CD4-positive, alpha-beta T cell treated with Interleukin-17A for 4 hours (primary cell): ENCODE measurements around the gene CELSR2.

Experiments
- DNase-seq: peaks from one replicate; pipeline ENCODE4 v3.0.0-alpha.2; 2020; ENCODE audit warnings: mixed read lengths

CELSR2 gene

GRCh38 chr1:109252167-109252892 lies 3.0 kb downstream of the CELSR2 start:
- DNase-seq: no peak

DNA sequence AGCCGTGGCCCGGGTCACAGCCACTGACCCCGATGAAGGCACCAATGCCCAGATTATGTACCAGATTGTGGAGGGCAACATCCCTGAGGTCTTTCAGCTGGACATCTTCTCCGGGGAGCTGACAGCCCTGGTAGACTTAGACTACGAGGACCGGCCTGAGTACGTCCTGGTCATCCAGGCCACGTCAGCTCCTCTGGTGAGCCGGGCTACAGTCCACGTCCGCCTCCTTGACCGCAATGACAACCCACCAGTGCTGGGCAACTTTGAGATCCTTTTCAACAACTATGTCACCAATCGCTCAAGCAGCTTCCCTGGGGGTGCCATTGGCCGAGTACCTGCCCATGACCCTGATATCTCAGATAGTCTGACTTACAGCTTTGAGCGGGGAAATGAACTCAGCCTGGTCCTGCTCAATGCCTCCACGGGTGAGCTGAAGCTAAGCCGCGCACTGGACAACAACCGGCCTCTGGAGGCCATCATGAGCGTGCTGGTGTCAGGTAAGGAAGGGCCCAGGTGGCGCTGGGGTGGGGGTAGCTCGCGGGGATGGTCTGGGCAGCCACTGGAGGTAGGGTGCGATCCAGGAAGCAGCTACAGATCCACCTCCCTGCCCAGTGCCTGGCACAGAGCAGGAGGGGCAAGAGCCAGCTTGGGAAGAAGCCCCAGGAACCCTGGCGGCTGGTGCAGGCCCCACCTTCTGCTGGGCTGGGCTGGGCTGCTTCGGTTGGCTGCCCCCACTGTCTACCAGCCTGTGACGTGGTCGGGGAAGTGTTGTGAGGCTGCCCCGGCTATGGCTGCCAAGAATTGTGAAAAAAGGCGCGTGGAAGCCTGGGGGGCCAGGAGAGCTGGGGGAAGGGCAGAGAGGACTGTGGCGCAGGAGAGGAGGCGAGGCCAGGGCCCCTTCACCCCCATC lies 3.8 kb downstream of the CELSR2 start:
- DNase-seq: no peak

DNA sequence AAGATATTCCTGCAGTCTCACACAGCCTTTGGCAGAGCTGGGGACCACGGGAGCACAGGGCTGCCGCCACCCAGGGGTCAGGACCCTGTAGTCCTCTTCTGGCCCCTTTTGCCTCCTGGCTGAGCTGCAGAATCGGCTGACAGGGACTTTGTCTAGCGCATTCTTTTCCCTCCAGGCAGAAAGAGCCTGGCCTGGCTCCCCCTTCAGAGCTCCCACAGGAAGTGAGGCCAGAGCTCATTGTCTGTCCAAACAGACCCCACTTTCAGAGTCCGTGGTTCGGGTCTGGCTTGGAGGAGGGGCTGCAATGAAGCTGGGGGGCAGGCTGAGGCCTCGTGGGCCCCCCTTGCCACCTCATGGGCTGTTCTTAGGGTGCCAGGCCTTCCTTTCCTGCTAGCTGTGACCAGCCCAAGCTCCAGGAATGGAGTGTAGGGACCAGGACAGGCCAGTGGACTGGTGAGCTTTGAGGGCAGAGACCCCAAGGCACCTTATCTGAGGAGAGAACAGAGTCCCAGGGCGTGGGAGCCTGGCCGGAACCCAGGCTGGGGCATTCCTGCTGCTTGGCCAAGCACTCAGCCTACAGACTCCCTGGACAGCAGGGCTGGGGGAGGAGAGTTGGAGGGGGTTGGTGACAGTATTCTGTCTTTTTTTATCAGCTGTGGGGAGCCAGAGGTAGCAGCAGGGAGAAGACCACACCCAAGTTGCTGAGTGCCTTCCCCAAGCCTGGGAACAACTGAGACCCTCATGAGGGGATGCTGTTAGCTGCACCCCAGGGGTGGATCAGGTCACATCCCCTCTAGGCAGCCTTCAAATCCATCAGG lies 4.7 kb downstream of the CELSR2 start:
- DNase-seq: no peak

DNA sequence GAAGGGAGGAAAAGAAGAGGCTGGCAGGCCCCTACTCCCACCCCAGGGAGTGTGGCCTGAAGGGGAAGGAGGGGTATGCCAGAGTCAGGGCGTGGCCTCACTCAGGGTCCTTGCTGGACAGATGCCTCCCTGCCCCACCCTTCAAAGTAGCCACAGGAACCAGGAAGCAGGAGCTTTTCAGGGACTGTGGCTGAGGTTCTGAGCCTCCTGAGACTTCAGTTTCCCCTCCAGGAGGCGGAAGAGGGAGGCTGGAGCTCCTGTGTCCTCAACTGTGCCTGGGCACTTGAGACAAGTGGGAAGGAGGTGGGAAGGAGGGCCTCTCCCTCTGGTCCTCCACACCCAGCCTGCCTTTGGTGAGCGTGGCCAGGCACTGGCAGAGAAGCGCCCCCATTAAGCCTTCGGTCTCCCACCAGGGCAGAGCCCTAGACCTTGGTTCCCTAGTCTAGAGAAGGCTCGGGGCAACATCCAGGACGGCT lies 5.3 kb downstream of the CELSR2 start:
- DNase-seq: no peak

GRCh38 chr1:109255097-109255651 lies 5.8 kb downstream of the CELSR2 start:
- no peak for DNase-seq

GRCh38 chr1:109255678-109256077 lies 6.3 kb downstream of the CELSR2 start:
- no peak for DNase-seq

- no peak for DNase-seq
These were observed 6.7 kb downstream of the CELSR2 start for GRCh38 chr1:109256085-109256484.

- no peak for DNase-seq
These were observed 7.8 kb downstream of the CELSR2 start for GRCh38 chr1:109256971-109257681.

DNA sequence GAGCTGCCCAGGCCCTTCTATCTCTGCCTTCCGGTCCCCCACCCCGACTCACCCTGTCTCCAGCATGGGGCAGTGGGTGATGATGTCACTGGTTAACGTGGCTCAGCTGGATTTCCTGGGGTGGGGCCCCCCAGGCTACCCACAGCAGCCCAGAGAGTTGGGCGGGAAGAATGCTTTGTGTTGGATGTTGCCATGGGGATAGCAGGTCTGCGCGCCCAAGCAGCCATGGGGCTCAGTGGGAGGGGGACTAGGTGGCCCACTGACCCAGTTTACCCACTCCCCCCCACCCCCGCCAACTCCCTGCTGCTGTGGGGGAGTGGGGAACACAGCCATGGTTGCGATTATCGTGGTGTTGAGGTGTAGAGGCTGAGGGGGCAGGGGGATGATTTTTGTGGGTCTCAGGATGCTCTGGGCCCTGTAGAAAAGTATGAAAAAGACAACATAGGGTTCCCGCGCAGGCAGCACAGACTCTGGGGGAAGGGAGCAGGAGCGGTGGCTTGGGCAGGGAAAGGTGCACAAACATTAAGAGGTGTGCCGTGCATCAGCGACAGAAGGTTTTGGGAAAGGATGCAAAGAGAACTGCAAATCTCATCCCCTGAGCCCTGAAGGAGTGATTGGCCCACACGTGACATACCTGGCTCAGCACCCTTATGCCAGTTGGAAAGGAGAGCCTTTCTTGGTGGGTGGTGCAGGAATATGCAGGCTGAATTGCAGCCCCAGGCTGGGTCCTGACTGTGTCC lies 8.5 kb downstream of the CELSR2 start:
- no peak for DNase-seq

- DNase-seq: no peak
These were observed 9.4 kb downstream of the CELSR2 start for GRCh38 chr1:109258481-109259466.

- no peak for DNase-seq
These were observed 10.6 kb downstream of the CELSR2 start for GRCh38 chr1:109259674-109260557.

DNA sequence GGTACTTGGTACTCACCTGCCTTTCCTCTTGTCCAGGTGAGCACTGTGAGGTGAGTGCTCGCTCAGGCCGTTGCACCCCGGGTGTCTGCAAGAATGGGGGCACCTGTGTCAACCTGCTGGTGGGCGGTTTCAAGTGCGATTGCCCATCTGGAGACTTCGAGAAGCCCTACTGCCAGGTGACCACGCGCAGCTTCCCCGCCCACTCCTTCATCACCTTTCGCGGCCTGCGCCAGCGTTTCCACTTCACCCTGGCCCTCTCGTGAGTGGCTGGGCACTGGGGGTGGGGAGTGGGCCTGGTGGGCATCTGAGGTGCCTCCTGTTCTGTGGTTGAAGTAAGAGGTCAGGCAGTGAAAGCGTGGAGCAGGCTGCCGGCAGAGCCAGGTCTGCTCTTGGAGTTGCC lies 11.7 kb downstream of the CELSR2 start:
- DNase-seq: no peak

GRCh38 chr1:109261578-109261977 lies 12.2 kb downstream of the CELSR2 start:
- no peak for DNase-seq

- no peak for DNase-seq
These were observed 13.1 kb downstream of the CELSR2 start for GRCh38 chr1:109262231-109263055.

DNA sequence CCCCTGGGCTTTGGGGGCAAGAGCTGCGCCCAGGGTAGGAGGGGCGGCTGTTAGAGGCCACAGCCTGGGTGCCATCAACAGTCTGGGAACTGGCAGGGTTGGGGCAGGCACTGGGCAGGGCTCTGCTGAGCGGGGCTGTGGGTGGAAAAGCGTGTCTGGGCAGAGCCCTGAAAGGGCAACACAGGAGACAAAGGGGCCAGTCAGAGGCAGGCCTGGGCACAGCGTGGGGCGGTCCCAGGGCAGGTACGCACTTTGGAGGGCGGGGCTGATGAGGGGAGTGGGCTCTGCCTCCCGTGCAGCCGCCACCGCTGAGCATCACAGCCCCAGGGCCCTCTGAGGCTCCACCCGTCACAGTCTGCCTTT lies 13.9 kb downstream of the CELSR2 start:
- no peak for DNase-seq

- DNase-seq: peak; percentile 83
These were observed 14.4 kb downstream of the CELSR2 start for GRCh38 chr1:109263597-109264378.

GRCh38 chr1:109264379-109264755 lies 15.0 kb downstream of the CELSR2 start:
- no peak for DNase-seq
